Measurements from ENCODE around the gene RGSL1.

The RGSL1 gene

DNA sequence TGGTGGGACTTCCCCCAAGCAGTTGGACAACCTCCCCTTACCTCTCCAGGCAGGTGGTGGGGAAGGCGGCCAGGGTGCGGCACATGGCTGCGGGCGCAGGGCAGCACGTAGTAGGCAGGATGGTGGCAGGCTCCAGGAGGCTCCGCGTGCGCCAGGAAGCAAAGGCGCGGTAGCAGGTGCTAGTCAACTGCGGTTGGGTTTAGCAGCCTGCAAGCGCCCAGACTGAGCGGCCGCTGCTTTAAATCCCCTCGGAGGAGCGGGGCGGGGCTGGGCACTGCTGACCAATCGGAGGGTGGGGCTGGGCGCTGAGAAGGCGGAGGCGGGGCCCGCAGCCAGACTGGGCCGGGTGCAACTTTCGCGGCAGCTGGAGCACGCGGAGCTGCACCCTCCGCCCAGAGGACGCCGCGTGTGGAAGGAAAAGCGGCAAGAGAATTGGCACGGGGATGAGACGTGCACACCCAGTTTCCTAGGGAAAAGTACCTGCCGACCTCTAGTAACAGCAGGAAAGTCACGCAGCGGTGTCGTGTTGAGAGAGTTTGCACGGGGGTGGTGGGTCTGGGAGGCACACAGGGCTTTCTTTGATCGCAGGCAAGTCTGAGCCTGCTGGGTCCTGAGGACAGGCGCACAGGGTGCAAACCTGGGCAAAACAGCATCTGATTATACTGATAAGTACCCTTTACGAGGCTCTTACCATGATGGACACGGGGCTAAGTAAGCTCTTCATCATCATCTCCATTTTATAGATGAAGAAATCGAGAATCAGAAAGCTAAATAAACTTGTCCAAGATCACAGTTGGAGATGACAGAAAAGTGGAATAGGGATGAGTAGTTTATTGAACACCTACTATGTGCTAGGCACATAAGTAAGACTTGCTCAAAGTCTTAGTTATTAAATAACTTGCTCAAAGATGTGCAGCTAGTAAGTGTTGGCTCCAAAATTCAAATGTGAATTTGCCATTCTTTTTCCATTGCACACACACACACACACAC is 154.5 kb downstream of the RGSL1 start, which contains the start of gene RGS16:
RGS16 (minus strand) TSS at position 215 of the 990 bp plus-strand sequence; CDS start at position 85, 130 bp downstream.
- peak within 1 kb of the TSS; percentile 61 for H3K27ac ChIP-seq (ENCODE audit: low read depth, low read length)
- H3K36me3 ChIP-seq (ENCODE audit: control insufficient read depth, low read length) = peaks cover 46% of the 10 kb centered on the region
- peaks cover 41% of the 10 kb centered on the region for H3K79me2 ChIP-seq (ENCODE audit: control insufficient read depth, low read length)
- H3K27me3 ChIP-seq (ENCODE audit: control insufficient read depth, low read length) = no peaks in the 10 kb centered on the region
- H3K4me1 ChIP-seq (ENCODE audit: control insufficient read depth, low read length) = peaks cover 60% of the 10 kb centered on the region
- H3K4me2 ChIP-seq (ENCODE audit: low read length) = peak within 1 kb of the TSS; percentile 95
- H3F3A ChIP-seq (ENCODE audit: control insufficient read depth, insufficient read depth) = peaks cover 12% of the 10 kb centered on the region
- peaks cover 24% of the 10 kb centered on the region for H4K20me1 ChIP-seq (ENCODE audit: control insufficient read depth, insufficient read depth, low read depth, low read length)
- H3K9me2 ChIP-seq (replicated peaks; ENCODE audit: control insufficient read depth, low read length) = no peaks in the 10 kb centered on the region
- no peaks in the 10 kb centered on the region for H3K9me3 ChIP-seq (ENCODE audit: control insufficient read depth, insufficient read depth, low read length)
- TF ChIP-seq EZH2phosphoT487 (IDR thresholded peaks at IDR 0.05; ENCODE audit: borderline replicate concordance, low read length) (no peak), CTCF (IDR thresholded peaks at IDR 0.05; ENCODE audit: low read depth, low read length, poor library complexity, severe bottlenecking) (no peak)
- H3K4me3 ChIP-seq (ENCODE audit: low read length) = peak within 1 kb of the TSS; percentile 87

- peaks cover 3% of the 10 kb centered on the region; the same call in 1 of the 2 replicates for H3F3A ChIP-seq (ENCODE audit: control insufficient read depth, insufficient read depth)
- H3K36me3 ChIP-seq (ENCODE audit: control insufficient read depth, low read length) = peaks cover 16% of the 10 kb centered on the region
- H3K4me3 ChIP-seq (ENCODE audit: low read length) = no peak overlapping the region
- H3K9me3 ChIP-seq (ENCODE audit: control insufficient read depth, insufficient read depth, low read length) = no peaks in the 10 kb centered on the region
- H3K27ac ChIP-seq (ENCODE audit: low read depth, low read length) = no peak overlapping the region
- no peaks in the 10 kb centered on the region for H3K9me2 ChIP-seq (replicated peaks; ENCODE audit: control insufficient read depth, low read length)
- peaks cover 56% of the 10 kb centered on the region for H3K4me1 ChIP-seq (ENCODE audit: control insufficient read depth, low read length)
- H3K79me2 ChIP-seq (ENCODE audit: control insufficient read depth, low read length) = peaks cover 16% of the 10 kb centered on the region
- TF ChIP-seq CTCF (IDR thresholded peaks at IDR 0.05; ENCODE audit: low read depth, low read length, poor library complexity, severe bottlenecking) = no peak
- no peak for TF ChIP-seq EZH2phosphoT487 (IDR thresholded peaks at IDR 0.05; ENCODE audit: borderline replicate concordance, low read length)
- peaks cover 9% of the 10 kb centered on the region; the same call in 1 of the 2 replicates for H4K20me1 ChIP-seq (ENCODE audit: control insufficient read depth, insufficient read depth, low read depth, low read length)
- no peaks in the 10 kb centered on the region for H3K27me3 ChIP-seq (ENCODE audit: control insufficient read depth, low read length)
- H3K4me2 ChIP-seq (ENCODE audit: low read length) = no peak overlapping the region
These were observed 157.6 kb downstream of the RGSL1 start for GRCh38 chr1:182607566-182607965.

- Histone ChIP-seq H3K9me2 (replicated peaks; ENCODE audit: control insufficient read depth, low read length) (no peaks in the 10 kb centered on the region), H3K4me3 (ENCODE audit: low read length) (no peak overlapping the region), H4K20me1 (ENCODE audit: control insufficient read depth, insufficient read depth, low read depth, low read length) (peaks cover 4% of the 10 kb centered on the region; the same call in 1 of the 2 replicates), H3F3A (ENCODE audit: control insufficient read depth, insufficient read depth) (no peaks in the 10 kb centered on the region; the same call in 1 of the 2 replicates), H3K36me3 (ENCODE audit: control insufficient read depth, low read length) (peaks cover 9% of the 10 kb centered on the region), H3K27ac (ENCODE audit: low read depth, low read length) (no peak overlapping the region), H3K79me2 (ENCODE audit: control insufficient read depth, low read length) (peaks cover 9% of the 10 kb centered on the region), H3K27me3 (ENCODE audit: control insufficient read depth, low read length) (no peaks in the 10 kb centered on the region), H3K4me1 (ENCODE audit: control insufficient read depth, low read length) (peaks cover 51% of the 10 kb centered on the region), H3K4me2 (ENCODE audit: low read length) (no peak overlapping the region), H3K9me3 (ENCODE audit: control insufficient read depth, insufficient read depth, low read length) (no peaks in the 10 kb centered on the region)
- TF ChIP-seq EZH2phosphoT487 (IDR thresholded peaks at IDR 0.05; ENCODE audit: borderline replicate concordance, low read length) (no peak), CTCF (IDR thresholded peaks at IDR 0.05; ENCODE audit: low read depth, low read length, poor library complexity, severe bottlenecking) (no peak)
These were observed 158.3 kb downstream of the RGSL1 start for GRCh38 chr1:182608236-182608635.
